HEK293T (cell line): Measurements from ENCODE around the gene PRKG1.

Experiments
- ARNT ChIP-seq: fragments of 450-650 bp; IDR thresholded peaks from 2 replicates; pipeline ENCODE4 v1.6.1; 2017; ENCODE audit warnings: mild to moderate bottlenecking
- BHLHE40 ChIP-seq: fragments of 450-650 bp; IDR thresholded peaks from 2 replicates; pipeline ENCODE4 v1.6.1; 2016; ENCODE audit warnings: mild to moderate bottlenecking, moderate library complexity, borderline replicate concordance
- ELF4 ChIP-seq: fragments of 450-650 bp; IDR thresholded peaks from 2 replicates; pipeline ENCODE4 v1.6.1; 2017; ENCODE audit warnings: antibody characterized with exemption
- FOXA1 ChIP-seq: fragments of 450-650 bp; IDR thresholded peaks from 2 replicates; pipeline ENCODE4 v1.6.1; 2016; ENCODE audit warnings: mild to moderate bottlenecking
- FOXK2 ChIP-seq: fragments of 450-650 bp; IDR thresholded peaks from 2 replicates; pipeline ENCODE4 v1.6.1; 2016; ENCODE audit warnings: mild to moderate bottlenecking
- FOXM1 ChIP-seq: fragments of 450-650 bp; IDR thresholded peaks from 2 replicates; pipeline ENCODE4 v1.6.1; 2017; ENCODE audit warnings: mild to moderate bottlenecking, borderline replicate concordance
- HDGF ChIP-seq: fragments of 450-650 bp; IDR thresholded peaks from 2 replicates; pipeline ENCODE4 v1.6.1; 2017; ENCODE audit warnings: antibody characterized with exemption, borderline replicate concordance
- L3MBTL2 ChIP-seq: fragments of 450-650 bp; conservative IDR thresholded peaks from 2 replicates; pipeline ENCODE4 v1.6.1; 2016; ENCODE audit warnings: mild to moderate bottlenecking
- SP1 ChIP-seq: fragments of 450-650 bp; IDR thresholded peaks from 2 replicates; pipeline ENCODE4 v1.6.1; 2017
- SUZ12 ChIP-seq: fragments of 450-650 bp; IDR thresholded peaks from 2 replicates; pipeline ENCODE4 v1.6.1; 2016; ENCODE audit warnings: mild to moderate bottlenecking
- TARDBP ChIP-seq: fragments of 450-650 bp; IDR thresholded peaks from 2 replicates; pipeline ENCODE4 v1.6.1; 2016
- TF ChIP-seq, protein P1 (sequence below): fragments of 450-650 bp; IDR thresholded peaks from 2 replicates; pipeline ENCODE4 v1.6.1; 2016

DNA sequence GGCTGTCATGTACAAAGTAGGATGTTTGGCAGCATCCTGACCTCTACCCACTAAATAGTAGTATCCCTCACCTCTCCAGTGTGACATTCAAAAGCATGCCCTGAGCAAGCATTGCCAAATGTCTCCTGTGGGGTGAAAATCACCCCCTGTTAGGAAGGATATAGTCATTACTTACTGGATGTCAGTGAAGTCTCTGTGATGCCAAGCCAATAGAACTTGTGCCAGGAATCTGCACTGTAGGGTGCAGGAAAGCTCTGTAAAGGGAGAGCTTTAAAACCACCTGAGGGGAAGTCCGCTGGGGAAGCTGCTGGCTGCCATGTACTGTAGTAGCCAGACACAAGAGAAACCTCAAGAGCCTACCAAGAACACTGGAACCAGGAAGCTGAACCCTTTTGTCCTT is 1069.1 kb downstream of the PRKG1 start:
- TF ChIP-seq SP1 (no peak), FOXK2 (no peak), ELF4 (no peak), FOXA1 (no peak), ARNT (no peak), FOXM1 (no peak), SUZ12 (no peak), HDGF (no peak), L3MBTL2 (no peak), TARDBP (no peak), BHLHE40 (no peak)
- TF ChIP-seq, protein P1, sequence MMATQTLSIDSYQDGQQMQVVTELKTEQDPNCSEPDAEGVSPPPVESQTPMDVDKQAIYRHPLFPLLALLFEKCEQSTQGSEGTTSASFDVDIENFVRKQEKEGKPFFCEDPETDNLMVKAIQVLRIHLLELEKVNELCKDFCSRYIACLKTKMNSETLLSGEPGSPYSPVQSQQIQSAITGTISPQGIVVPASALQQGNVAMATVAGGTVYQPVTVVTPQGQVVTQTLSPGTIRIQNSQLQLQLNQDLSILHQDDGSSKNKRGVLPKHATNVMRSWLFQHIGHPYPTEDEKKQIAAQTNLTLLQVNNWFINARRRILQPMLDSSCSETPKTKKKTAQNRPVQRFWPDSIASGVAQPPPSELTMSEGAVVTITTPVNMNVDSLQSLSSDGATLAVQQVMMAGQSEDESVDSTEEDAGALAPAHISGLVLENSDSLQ = no peak
